SU-DHL-6 (cell line): ENCODE data around the gene NEGR1.

Source experiments
- H2AFZ ChIP-seq: fragments of 200-600 bp; sonication (generic); 2 replicates; pipeline ENCODE4 v1.6.1; 2014; ENCODE audit warnings: low read depth, mild to moderate bottlenecking, moderate library complexity, mixed read lengths, antibody characterized with exemption, low read length; ENCODE audit not compliant: severe bottlenecking
- H3F3A ChIP-seq: fragments of 200-600 bp; shearing (Covaris generic); 2 replicates; pipeline ENCODE4 v1.6.0; 2016; ENCODE audit warnings: antibody characterized with exemption, mild to moderate bottlenecking; ENCODE audit not compliant: insufficient read depth
- H3K27ac ChIP-seq: fragments of 200-600 bp; sonication (generic); 2 replicates; pipeline ENCODE4 v1.5.1; 2016; ENCODE audit warnings: low read depth, mild to moderate bottlenecking, low read length, moderate library complexity, mixed read lengths
- H3K27me3 ChIP-seq: fragments of 200-600 bp; sonication (generic), shearing (Covaris generic); 2 replicates; pipeline ENCODE4 v1.6.0; 2014; ENCODE audit warnings: mild to moderate bottlenecking, low read length
- H3K36me3 ChIP-seq: fragments of 200-600 bp; sonication (generic); 2 replicates; pipeline ENCODE4 v1.6.1; 2014; ENCODE audit warnings: mild to moderate bottlenecking, low read length, mixed read lengths
- H3K4me2 ChIP-seq: fragments of 300-600, 200-600 bp; shearing (Covaris generic), sonication (generic); 2 replicates; pipeline ENCODE4 v1.6.0; 2014; ENCODE audit warnings: low read length, low read depth, mild to moderate bottlenecking; ENCODE audit not compliant: poor library complexity, severe bottlenecking
- H3K4me3 ChIP-seq: fragments of 200-600 bp; sonication (generic); 2 replicates; pipeline ENCODE4 v1.5.1; 2014; ENCODE audit warnings: antibody characterized with exemption, low read length, mild to moderate bottlenecking, mixed read lengths; ENCODE audit not compliant: insufficient read depth, poor library complexity, severe bottlenecking
- H3K79me2 ChIP-seq: fragments of 200-600 bp; sonication (generic); 2 replicates; pipeline ENCODE4 v1.6.1; 2014; ENCODE audit warnings: mild to moderate bottlenecking, low read length, moderate library complexity; ENCODE audit not compliant: insufficient read depth
- H3K9ac ChIP-seq: fragments of 200-600 bp; sonication (generic); 2 replicates; pipeline ENCODE4 v1.7.0; 2014; ENCODE audit warnings: mild to moderate bottlenecking, low read length
- H3K9me2 ChIP-seq: fragments of 200-600 bp; sonication (generic); replicated peaks from 2 replicates; pipeline ENCODE4 v1.6.1; 2014; ENCODE audit warnings: low read length; ENCODE audit not compliant: insufficient read depth
- H3K9me3 ChIP-seq: fragments of 200-600 bp; sonication (generic); 2 replicates; pipeline ENCODE4 v1.6.1; 2014; ENCODE audit warnings: low read length, mixed read lengths; ENCODE audit not compliant: insufficient read depth
- H4K20me1 ChIP-seq: fragments of 200-600 bp; sonication (generic); 2 replicates; pipeline ENCODE4 v1.6.1; 2014; ENCODE audit warnings: low read depth, mild to moderate bottlenecking, antibody characterized with exemption, low read length, moderate library complexity, mixed read lengths
- EZH2phosphoT487 ChIP-seq: fragments of 200-600 bp; sonication (generic), shearing (Covaris generic); conservative IDR thresholded peaks from 2 replicates; pipeline ENCODE4 v1.6.1; 2018; ENCODE audit warnings: mild to moderate bottlenecking, antibody characterized with exemption, low read length, moderate library complexity, mixed read lengths
- TF ChIP-seq, protein P1 (sequence below): fragments of 200-600 bp; sonication (generic); IDR thresholded peaks from one replicate; pipeline ENCODE4 v1.5.1; 2017; ENCODE audit warnings: antibody characterized with exemption, mild to moderate bottlenecking, low read length, moderate library complexity; ENCODE audit not compliant: insufficient read depth, poor library complexity, severe bottlenecking

Gene NEGR1

DNA sequence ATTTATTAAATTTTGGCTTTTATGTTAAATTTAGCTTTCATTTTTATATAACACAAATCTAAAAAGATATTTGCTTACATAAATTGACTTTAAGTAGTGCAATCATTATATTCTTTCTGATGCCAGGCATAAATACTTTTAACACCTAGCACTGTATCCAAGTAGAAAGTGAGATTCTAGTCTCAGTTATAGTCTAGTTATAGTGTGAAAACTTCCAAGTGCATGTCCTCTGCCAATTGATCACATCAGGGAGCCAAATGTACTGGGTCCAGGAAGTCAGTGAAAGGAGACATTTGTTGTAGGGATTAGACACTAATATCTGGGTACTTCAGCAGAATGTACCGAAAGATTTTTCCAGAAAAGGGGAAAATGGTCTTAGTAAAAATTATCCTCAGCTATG, 910.8 kb downstream of the NEGR1 start:
- TF ChIP-seq, protein P1, sequence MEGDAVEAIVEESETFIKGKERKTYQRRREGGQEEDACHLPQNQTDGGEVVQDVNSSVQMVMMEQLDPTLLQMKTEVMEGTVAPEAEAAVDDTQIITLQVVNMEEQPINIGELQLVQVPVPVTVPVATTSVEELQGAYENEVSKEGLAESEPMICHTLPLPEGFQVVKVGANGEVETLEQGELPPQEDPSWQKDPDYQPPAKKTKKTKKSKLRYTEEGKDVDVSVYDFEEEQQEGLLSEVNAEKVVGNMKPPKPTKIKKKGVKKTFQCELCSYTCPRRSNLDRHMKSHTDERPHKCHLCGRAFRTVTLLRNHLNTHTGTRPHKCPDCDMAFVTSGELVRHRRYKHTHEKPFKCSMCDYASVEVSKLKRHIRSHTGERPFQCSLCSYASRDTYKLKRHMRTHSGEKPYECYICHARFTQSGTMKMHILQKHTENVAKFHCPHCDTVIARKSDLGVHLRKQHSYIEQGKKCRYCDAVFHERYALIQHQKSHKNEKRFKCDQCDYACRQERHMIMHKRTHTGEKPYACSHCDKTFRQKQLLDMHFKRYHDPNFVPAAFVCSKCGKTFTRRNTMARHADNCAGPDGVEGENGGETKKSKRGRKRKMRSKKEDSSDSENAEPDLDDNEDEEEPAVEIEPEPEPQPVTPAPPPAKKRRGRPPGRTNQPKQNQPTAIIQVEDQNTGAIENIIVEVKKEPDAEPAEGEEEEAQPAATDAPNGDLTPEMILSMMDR: no peak
- TF ChIP-seq EZH2phosphoT487: no peak
- H3K36me3 ChIP-seq: no peaks in the 10 kb centered on the region
- H3F3A ChIP-seq: no peaks in the 10 kb centered on the region
- H3K4me2 ChIP-seq: no peak overlapping the region
- H3K9me3 ChIP-seq: no peaks in the 10 kb centered on the region
- H3K9ac ChIP-seq: no peak overlapping the region
- no peaks in the 10 kb centered on the region for H3K79me2 ChIP-seq
- no peaks in the 10 kb centered on the region for H3K27me3 ChIP-seq
- no peaks in the 10 kb centered on the region for H3K9me2 ChIP-seq
- H3K4me3 ChIP-seq: no peak overlapping the region
- H2AFZ ChIP-seq: no peak overlapping the region
- no peaks in the 10 kb centered on the region for H4K20me1 ChIP-seq
- no peak overlapping the region for H3K27ac ChIP-seq

DNA sequence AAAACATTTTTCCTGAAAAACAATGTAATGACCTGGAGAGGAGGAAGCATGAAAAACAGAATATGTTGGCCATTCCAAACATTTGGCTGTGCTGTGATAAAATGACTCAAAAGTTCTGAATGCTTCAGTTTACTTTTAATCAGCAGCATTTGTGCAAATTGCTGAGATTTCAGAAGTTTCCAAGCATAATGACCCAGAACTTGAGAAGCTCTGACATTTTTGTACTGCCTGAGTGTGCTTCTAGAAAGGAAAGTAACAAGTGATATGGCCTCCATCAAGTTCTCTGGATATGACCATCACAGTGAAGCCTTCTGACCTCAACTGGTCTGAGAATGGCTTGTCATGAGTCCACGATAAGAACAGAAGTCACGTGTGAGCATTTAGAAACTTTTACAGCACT, 918.1 kb downstream of the NEGR1 start:
- TF ChIP-seq EZH2phosphoT487: no peak
- TF ChIP-seq, protein P1: no peak
- Histone ChIP-seq H3K36me3 (no peaks in the 10 kb centered on the region), H3K27me3 (no peaks in the 10 kb centered on the region), H4K20me1 (no peaks in the 10 kb centered on the region), H3K9ac (no peak overlapping the region), H3K79me2 (no peaks in the 10 kb centered on the region), H3K9me3 (no peaks in the 10 kb centered on the region), H3K9me2 (no peaks in the 10 kb centered on the region), H3F3A (no peaks in the 10 kb centered on the region), H3K4me3 (no peak overlapping the region), H3K27ac (no peak overlapping the region), H2AFZ (no peak overlapping the region), H3K4me2 (no peak overlapping the region)

DNA sequence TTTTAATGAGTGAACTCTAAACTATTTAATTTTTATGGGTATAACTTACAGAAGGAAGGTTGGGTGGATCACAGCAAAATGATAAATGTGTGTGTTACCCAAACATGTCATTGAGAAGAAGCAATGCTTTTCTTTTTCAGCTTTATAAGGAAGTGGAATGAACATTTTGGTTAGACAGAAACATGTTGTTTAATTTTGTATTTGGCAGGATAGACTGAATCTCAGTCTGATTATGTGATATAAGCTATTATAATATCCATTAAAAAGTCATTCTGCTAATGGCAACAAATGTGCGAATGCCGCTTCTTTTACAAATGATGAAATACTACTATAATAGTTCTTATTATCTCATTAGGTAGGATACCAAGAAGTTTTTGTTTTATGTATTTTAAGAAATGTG, 919.6 kb downstream of the NEGR1 start:
- H3K9me3 ChIP-seq: no peaks in the 10 kb centered on the region
- no peak overlapping the region for H2AFZ ChIP-seq
- H3K4me2 ChIP-seq: no peak overlapping the region
- H3K9me2 ChIP-seq: no peaks in the 10 kb centered on the region
- no peaks in the 10 kb centered on the region for H3K79me2 ChIP-seq
- no peak overlapping the region for H3K9ac ChIP-seq
- no peak overlapping the region for H3K27ac ChIP-seq
- H3K4me3 ChIP-seq: no peak overlapping the region
- H4K20me1 ChIP-seq: no peaks in the 10 kb centered on the region
- no peaks in the 10 kb centered on the region for H3K27me3 ChIP-seq
- TF ChIP-seq, protein P1: no peak
- TF ChIP-seq EZH2phosphoT487: no peak
- no peaks in the 10 kb centered on the region for H3K36me3 ChIP-seq
- H3F3A ChIP-seq: no peaks in the 10 kb centered on the region

DNA sequence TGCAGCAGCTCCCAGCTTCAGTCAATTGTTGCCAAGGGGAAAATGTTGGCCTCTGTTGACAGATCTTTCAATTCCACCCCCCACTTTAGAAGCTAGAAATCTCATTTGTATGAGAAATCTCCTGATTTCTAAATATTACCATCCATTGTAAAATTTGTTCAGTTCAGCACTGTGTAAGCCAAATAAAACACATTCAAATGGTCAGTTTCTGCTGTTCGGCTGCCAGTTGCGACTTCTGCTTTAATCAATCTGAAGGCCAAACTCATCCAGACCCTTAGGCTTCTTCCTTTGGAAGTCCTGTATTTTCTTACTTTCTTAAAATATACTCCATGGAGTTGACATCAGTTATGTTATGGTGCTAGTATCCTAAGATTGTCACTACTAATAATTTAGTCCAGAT, 920.3 kb downstream of the NEGR1 start:
- no peak overlapping the region for H3K27ac ChIP-seq
- H3K36me3 ChIP-seq: no peaks in the 10 kb centered on the region
- H3F3A ChIP-seq: no peaks in the 10 kb centered on the region
- H4K20me1 ChIP-seq: no peaks in the 10 kb centered on the region
- H3K79me2 ChIP-seq: no peaks in the 10 kb centered on the region
- no peak overlapping the region for H3K9ac ChIP-seq
- TF ChIP-seq, protein P1: no peak
- no peak for TF ChIP-seq EZH2phosphoT487
- no peaks in the 10 kb centered on the region for H3K9me2 ChIP-seq
- H3K4me3 ChIP-seq: no peak overlapping the region
- H3K4me2 ChIP-seq: no peak overlapping the region
- no peaks in the 10 kb centered on the region for H3K9me3 ChIP-seq
- H3K27me3 ChIP-seq: no peaks in the 10 kb centered on the region
- no peak overlapping the region for H2AFZ ChIP-seq
